ENCODE results near the gene ZNF592.

ZNF592 gene

GRCh38 chr15:84780492-84780891 is 32.1 kb downstream of the ZNF592 start:
- no peak for DNase-seq

- DNase-seq = no peak
These were observed 33.1 kb downstream of the ZNF592 start for GRCh38 chr15:84781495-84781894.

GRCh38 chr15:84782346-84782745 is 34.0 kb downstream of the ZNF592 start:
- no peak for DNase-seq

GRCh38 chr15:84783493-84784251 is 35.3 kb downstream of the ZNF592 start:
- no peak for DNase-seq

GRCh38 chr15:84784262-84784661 is 35.9 kb downstream of the ZNF592 start:
- no peak for DNase-seq

- DNase-seq = no peak
These were observed 36.7 kb downstream of the ZNF592 start for GRCh38 chr15:84785053-84785452.

- DNase-seq = no peak
These were observed 40.1 kb downstream of the ZNF592 start for GRCh38 chr15:84788500-84788899.

GRCh38 chr15:84789762-84790161 is 41.4 kb downstream of the ZNF592 start:
- no peak for DNase-seq

- no peak for DNase-seq
These were observed 42.3 kb downstream of the ZNF592 start for GRCh38 chr15:84790676-84791075.

- no peak for DNase-seq
These were observed 43.4 kb downstream of the ZNF592 start for GRCh38 chr15:84791763-84792162.

GRCh38 chr15:84793431-84794161 is 45.2 kb downstream of the ZNF592 start:
- DNase-seq = no peak

- DNase-seq = no peak
These were observed 45.8 kb downstream of the ZNF592 start for GRCh38 chr15:84794162-84794547.

- DNase-seq = no peak
These were observed 46.8 kb downstream of the ZNF592 start for GRCh38 chr15:84795186-84795585.

GRCh38 chr15:84797212-84797611 is 48.8 kb downstream of the ZNF592 start:
- no peak for DNase-seq

- DNase-seq = no peak
These were observed 49.4 kb downstream of the ZNF592 start for GRCh38 chr15:84797801-84798200.

GRCh38 chr15:84798436-84798946 is 50.1 kb downstream of the ZNF592 start:
- no peak for DNase-seq

GRCh38 chr15:84799511-84800187 is 51.3 kb downstream of the ZNF592 start:
- DNase-seq = no peak

- DNase-seq = no peak
These were observed 52.0 kb downstream of the ZNF592 start for GRCh38 chr15:84800365-84800806.

- DNase-seq = no peak
These were observed 55.9 kb downstream of the ZNF592 start for GRCh38 chr15:84804005-84804900.

- DNase-seq = no peak
These were observed 56.8 kb downstream of the ZNF592 start for GRCh38 chr15:84805221-84805620.

GRCh38 chr15:84807228-84807627 is 58.8 kb downstream of the ZNF592 start:
- DNase-seq = no peak

GRCh38 chr15:84810073-84810840 is 61.9 kb downstream of the ZNF592 start:
- DNase-seq = no peak
